GM12878 (cell line): ENCODE measurements around the gene PCIF1.

ENCODE experiments used
- CBFB ChIP-seq: IDR thresholded peaks from 2 replicates; pipeline ENCODE4 v1.6.1; 2016; ENCODE audit warnings: antibody characterized with exemption, low read depth
- CTCF ChIP-seq, 3 experiments: IDR thresholded peaks in 2 of 3; conservative IDR thresholded peaks in 1 of 3; 2 replicates each; pipeline ENCODE4 v1.5.1; 2011; ENCODE audit warnings: low read depth in 3 of 3, low read length in 3 of 3, mild to moderate bottlenecking in 3 of 3, control low read depth in 2 of 3, moderate library complexity in 2 of 3, inconsistent platforms in 1 of 3, mixed read lengths in 1 of 3; ENCODE audit not compliant: control insufficient read depth in 2 of 3, insufficient read depth in 1 of 3; ENCODE audit errors: extremely low read depth in 1 of 3
- FOXK2 ChIP-seq: fragments of 450-650 bp; IDR thresholded peaks from 2 replicates; pipeline ENCODE4 v1.6.1; 2017; ENCODE audit warnings: mild to moderate bottlenecking, moderate library complexity
- FOXM1 ChIP-seq: IDR thresholded peaks from 2 replicates; pipeline ENCODE4 v1.6.1; 2012; ENCODE audit warnings: low read depth, mild to moderate bottlenecking, inconsistent platforms, low read length, moderate library complexity
- RFX5 ChIP-seq: IDR thresholded peaks from 2 replicates; pipeline ENCODE4 v1.6.1; 2011; ENCODE audit warnings: low read depth, low read length, improper control_type of control experiment
- SREBF1 ChIP-seq: IDR thresholded peaks from 2 replicates; pipeline ENCODE4 v1.6.1; 2012; ENCODE audit warnings: mild to moderate bottlenecking, low read length
- TCF7 ChIP-seq: IDR thresholded peaks from 2 replicates; pipeline ENCODE4 v1.6.1; 2014; ENCODE audit warnings: antibody characterized with exemption, borderline replicate concordance

- TF ChIP-seq CTCF (IDR thresholded peaks at IDR 0.05 in 2 of 3, conservative IDR thresholded peaks at IDR 0.05 in 1 of 3; ENCODE audit: control insufficient read depth in 2 of 3, extremely low read depth in 1 of 3, insufficient read depth in 1 of 3, low read depth in 3 of 3, low read length in 3 of 3) (no peak), RFX5 (no peak), SREBF1 (no peak), CBFB (no peak), FOXK2 (no peak), FOXM1 (no peak), TCF7 (no peak)
Observed at GRCh38 chr20:45958593-45958992, 24.1 kb downstream of the PCIF1 start.
